UCSD-AML1 (cell line): Measurements from ENCODE around the gene SH2D1A.
"Not testable (repeated sequence)": the region's sequence is repeated elsewhere in the genome, so short reads cannot be mapped to it uniquely, and the experiment has no call there.

Source experiments
- DNase-seq: peaks from one replicate; lab custom pipeline; 2025; ENCODE audit not compliant: unreplicated experiment; lab: John Stamatoyannopoulos, UW

The SH2D1A gene

GRCh38 chrX:124348885-124349453 lies 2.6 kb downstream of the SH2D1A start:
- no peak for DNase-seq

GRCh38 chrX:124354648-124355047 lies 8.3 kb downstream of the SH2D1A start:
- no peak for DNase-seq

GRCh38 chrX:124358800-124359383 lies 12.5 kb downstream of the SH2D1A start:
- DNase-seq, result no peak

DNA sequence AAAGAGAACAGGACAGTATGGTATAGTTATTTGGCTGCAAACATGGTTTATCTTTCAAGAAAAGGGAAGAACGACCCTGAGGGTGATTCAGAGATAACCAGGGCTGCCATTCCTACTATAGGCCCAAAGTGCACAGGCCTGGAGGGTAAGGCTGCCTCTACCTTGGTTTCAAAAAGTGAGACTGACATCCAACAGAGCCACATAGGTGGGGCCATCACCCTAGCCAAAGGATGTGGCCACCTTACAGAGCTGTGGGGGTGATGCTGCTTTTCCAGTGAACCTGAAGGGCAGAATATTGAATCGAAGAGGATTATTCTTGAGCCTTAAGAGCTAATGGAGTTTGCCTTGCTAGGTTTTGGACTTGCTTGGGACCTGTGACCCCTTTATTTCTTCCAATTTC lies 15.7 kb downstream of the SH2D1A start:
- no peak for DNase-seq

- DNase-seq, result no peak
These were observed 16.4 kb downstream of the SH2D1A start for GRCh38 chrX:124362761-124363160.

DNA sequence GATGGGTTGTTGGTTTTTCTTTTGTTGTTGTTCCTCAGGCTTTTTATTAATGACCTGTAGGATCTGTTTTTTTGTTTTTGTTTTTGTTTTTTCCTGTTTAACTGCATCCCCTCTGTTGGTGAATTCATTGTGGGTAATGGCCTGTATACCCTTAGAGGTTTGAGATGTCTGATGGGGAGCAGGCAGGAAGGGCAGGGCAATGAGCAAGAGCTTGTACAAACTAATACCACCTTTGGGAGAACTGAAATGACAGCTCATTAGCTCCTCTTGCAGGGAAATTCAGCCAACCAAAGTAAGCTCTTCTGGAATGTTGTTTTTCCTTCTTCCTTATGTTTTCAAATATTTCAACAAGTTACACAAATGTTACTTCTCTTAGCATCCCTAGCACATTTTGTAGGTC lies 23.4 kb downstream of the SH2D1A start:
- DNase-seq, result no peak

DNA sequence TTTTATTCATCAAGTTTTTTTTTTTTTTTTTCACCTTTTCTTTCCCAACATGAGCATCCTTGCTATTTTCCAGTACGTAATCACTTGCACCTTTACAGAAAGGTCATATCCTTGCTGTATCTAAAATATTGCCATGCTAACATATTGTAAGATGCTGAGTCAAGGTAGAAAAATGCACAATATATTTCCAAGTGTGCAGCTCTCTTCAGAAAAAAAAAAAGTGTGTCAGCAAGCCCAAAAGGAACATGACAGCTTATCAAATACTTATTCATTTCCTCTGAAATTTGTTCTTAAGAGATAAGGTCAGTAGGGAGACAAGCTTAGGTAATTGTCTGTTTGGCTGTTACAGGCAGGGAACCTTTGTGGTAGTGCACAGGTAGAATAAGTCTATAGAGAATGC lies 27.0 kb downstream of the SH2D1A start:
- no peak for DNase-seq

DNA sequence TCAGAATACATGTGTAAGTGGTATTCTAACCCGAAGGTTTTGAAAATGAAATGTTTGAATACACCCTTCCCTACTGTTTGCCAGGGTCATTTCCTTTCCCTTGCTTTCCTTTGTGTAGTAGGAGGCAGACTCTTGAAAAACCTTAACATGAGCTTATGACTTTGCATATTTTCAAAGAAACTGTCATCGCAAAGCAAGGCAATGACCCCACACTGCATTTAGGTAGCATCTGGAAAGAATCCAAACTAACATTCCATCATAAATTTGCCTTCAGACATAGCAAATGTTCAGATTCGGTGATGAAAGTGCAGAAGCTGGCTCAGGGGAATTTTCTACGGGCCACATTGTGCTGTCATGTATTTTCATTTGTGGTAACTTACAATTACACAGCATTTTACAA lies 32.3 kb downstream of the SH2D1A start:
- DNase-seq, result no peak

DNA sequence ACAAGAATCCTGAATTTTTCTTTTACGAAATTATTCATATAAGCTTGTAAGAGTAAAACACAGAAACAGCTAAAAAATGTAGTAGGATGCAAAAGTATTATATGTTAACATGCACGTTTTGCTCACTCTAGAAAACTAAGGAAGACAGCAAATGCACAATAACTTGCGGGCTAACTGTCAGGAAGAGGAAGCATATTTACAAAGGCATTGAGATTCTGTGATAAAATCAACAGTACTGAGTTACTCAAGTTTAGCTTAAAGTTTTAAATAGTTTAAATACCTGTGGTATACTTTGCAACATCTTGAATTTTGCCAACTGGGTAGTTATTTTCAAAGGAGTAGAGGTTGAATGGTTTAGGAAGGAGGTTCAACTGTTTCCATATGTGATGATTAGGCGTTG lies 37.0 kb downstream of the SH2D1A start:
- DNase-seq, result no peak

DNA sequence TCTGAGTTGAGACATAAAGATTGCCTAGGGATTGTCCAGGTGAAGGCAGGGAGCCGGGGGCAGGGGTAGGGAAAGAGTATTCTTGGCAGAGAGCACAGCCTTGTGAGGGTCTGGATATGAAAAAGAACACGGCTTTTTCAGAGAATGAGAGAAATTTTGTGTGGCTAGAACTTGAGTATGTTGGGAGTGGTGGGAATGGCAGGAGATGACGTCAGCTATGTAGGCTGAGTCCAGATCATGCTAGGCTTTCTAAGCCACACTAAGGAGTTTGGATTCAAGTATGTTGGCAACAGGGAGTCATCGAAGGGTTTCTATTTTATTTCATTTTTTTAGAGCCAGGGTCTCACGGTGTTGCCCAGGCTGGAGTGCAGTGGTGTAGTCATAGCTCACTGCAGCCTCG lies 40.0 kb downstream of the SH2D1A start:
- no peak for DNase-seq

DNA sequence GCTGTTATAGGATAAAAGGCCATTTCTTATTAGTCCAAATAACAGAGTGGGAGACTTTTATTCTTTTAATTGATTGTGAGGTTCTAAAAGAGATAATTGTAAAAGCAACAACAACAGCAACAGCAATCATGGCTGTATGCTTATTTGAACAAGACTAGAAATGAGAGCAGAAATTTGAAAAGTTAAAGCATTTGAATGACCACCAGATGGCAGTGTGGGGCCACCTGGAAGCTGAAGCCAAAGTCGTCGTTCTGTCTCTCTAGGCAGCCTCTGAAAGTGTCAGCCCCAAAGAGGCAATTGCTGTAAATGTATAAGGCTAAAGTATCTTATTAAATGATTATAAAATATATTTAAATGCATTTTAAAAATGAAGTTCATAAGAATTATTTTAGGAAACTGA lies 42.2 kb downstream of the SH2D1A start:
- peak; percentile 19 for DNase-seq

DNA sequence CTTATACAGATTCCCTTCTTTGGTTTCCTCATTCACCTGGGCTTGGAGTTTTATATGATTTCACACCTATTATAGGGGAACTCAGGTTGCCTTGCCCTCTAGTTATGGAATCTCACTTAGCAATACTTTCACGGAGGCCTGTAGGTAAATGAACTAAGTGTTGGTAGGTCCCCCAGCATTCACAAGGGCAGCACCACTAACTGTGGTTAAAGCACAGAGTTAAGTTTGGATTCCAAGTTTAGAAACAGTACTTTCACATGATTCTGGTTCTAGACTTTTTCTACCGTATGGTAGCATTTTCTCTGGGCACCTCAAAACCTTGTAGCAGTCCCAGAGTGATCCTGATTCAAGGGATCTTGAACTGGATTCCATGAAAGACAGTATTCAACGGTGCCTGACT lies 46.4 kb downstream of the SH2D1A start:
- DNase-seq, result no peak

GRCh38 chrX:124393238-124393637 lies 46.9 kb downstream of the SH2D1A start:
- DNase-seq, result no peak

DNA sequence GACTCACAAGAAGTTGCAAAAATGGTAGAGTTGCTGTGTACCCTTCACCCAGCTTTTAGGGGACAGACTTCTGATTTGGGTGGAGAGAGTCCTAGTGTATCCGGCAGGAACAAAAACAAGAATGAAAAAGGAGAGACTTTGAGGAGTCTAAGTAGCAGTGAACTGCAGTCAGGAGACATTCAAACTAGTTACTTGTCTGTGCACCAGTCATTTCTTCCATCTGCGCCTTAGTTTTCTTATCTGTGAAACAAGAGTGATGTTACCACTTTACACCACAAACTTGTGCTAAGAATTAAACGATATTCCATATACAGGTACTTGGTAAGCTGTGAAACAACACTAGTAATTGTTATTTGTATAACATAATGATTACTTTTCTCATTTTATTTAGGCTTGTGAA lies 47.3 kb downstream of the SH2D1A start:
- no peak for DNase-seq

DNA sequence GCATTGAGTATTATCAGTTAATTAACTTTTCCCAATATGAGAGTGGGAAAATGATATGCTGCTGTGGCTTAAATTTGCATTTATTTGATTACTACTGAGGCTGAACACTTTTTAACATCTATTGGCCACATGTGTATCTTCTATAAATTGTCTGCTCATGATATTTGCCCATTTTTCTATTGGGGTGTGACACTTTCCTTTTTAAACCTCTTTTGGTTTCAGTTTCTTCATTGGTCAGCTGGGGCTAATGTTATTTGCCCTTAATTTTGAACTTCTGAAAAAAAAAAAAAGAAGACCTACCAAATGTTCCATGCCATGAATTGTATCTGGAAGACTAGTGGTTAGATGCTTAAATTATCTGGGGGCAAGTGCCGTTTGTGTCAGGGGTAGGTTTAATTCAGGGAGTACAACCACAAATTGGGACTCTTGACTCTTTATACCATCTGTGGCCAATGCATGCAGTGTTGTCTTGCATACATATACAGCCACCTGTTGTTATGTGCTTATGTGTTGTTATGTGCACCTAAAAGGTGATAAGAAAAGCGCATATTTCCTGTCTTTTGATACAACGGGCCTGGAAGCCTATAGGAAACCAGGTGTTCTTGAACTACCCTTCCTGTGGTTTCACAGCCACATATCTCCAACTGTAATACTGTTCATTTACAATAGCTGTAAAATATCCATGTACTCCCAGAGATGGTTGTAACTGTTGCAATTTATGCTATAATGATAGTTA lies 49.0 kb downstream of the SH2D1A start:
- no peak for DNase-seq

DNA sequence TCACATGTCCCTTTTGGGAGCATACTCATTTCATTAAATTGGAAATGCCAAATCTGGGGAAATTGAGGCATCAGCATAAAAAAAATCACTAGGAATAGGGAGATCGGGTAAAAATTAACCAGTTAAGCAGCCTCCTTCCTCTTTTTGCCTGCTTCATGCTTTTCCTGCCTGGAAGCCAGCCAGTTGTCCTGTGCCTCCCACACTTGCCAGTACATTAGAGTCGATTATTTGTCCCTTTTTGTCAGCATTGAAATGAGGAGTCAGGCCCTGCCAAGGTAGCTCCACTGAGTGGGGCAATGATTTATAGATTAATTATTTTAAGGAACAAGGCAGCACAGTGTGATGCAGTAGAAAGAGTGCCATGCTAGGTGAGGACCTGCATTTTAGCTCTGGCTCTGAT lies 55.3 kb downstream of the SH2D1A start:
- DNase-seq, result no peak

DNA sequence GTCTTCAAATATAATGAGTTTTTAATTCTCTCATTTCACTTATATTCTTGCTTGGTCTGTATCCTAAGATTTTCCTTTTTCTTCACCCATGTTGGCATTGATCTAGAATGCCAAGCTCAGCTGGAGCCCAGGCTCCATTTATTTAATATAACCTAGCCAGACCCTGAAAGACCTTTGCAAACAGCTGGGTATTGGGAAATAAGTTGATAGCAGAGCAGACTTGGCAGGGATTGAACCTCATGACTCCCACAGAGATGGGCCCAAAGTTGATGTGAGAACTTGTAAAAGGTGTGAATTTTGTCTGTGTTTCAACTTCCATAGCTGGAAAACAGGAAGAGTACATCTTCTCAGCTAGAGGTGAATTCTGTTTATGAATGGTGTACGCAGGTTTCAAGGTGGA lies 59.5 kb downstream of the SH2D1A start:
- no peak for DNase-seq

DNA sequence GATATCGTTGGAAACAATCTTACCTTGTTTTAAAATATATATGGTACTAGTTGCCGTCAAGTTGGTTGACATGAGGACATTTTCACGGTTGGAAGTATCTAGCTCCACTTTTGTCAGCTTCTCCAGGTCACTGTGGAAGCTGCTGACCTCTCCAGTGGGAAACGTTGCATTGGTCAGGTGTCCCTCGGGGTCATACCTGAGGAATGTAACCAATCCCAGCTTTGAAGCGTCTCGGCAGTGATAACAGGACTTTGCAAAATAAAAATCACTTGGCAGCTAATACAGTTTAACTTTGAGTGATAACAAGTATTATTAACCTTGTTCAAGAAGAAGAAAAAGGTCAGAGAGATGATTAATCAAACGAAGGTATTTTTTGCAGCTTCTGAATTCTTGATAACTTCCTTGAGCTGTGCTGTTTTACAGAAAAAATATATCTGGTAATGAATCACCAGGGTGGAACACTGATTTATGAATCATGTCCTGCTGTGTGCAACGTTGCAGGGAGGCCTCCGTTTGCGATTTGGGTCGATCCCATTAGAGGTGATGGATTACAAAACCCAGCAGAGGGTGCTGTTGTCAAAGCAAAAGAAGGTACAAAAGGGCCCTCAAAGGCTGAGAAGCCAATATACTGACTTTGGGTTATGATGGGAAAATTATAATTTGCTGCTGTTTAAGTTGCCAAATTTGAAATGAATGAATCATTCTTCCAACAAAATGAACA lies 60.1 kb downstream of the SH2D1A start:
- peak; percentile 15 for DNase-seq

DNA sequence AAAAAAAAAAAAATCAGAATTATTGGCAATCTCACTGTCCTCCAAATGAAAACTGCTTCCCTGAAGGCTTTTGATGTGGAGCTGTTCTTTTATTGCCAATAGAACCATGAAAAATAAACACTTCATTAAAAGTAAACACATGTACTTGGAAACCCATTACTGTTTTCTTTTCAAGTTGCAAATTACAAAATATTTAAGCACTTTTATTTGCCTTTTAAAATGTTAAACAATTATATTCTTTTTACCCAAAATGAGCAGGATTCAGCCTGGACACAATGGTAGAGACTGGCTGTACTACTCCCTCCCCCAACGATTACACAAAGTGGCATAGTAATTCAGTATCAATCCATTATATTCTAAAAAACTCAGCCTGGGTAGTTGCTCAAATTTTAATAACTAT lies 60.9 kb downstream of the SH2D1A start:
- DNase-seq, result no peak

DNA sequence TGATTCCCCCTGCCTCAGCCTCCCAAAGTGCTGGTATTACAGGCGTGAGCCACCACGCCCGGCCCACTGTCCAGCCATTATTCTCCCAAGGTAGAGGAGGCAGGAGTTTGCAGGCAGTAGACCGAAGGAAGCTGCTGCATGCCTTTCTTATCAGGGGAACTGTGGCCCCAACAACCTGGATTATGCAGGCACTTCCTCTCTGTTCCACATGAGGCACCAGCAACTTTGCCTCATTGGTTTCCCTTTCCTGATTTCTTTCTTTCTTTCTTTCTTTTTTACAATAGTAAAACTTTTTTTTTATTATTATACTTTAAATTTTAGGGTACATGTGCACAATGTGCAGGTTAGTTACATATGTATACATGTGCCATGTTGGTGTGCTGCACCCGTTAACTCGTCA lies 62.0 kb downstream of the SH2D1A start:
- DNase-seq, result not testable (repeated sequence)

GRCh38 chrX:124413244-124413643 lies 66.9 kb downstream of the SH2D1A start:
- no peak for DNase-seq

GRCh38 chrX:124414281-124414680 lies 67.9 kb downstream of the SH2D1A start:
- no peak for DNase-seq
